Loucy (cell line): ENCODE measurements around the gene TM9SF4.

Experiments used
- H2AFZ ChIP-seq: fragments of 200-600 bp; sonication (generic); 2 replicates; pipeline ENCODE4 v1.6.0; 2016; ENCODE audit warnings: antibody characterized with exemption, mild to moderate bottlenecking, low read length, moderate library complexity
- H3F3A ChIP-seq: fragments of 200-600 bp; 2 replicates; pipeline ENCODE4 v1.6.0; 2016; ENCODE audit warnings: antibody characterized with exemption, low read depth, mild to moderate bottlenecking
- H3K27me3 ChIP-seq: fragments of 200-600 bp; sonication (generic); 2 replicates; pipeline ENCODE4 v1.6.1; 2014; ENCODE audit warnings: low read length, mild to moderate bottlenecking; ENCODE audit not compliant: insufficient read depth, poor library complexity, severe bottlenecking
- H3K36me3 ChIP-seq: fragments of 200-600 bp; sonication (generic); 2 replicates; pipeline ENCODE4 v1.6.1; 2016; ENCODE audit warnings: low read length; ENCODE audit not compliant: insufficient read depth
- H3K4me1 ChIP-seq: fragments of 200-600 bp; sonication (generic); 2 replicates; pipeline ENCODE4 v1.5.1; 2014; ENCODE audit warnings: low read length, mild to moderate bottlenecking; ENCODE audit not compliant: insufficient read depth, poor library complexity, severe bottlenecking
- H3K4me2 ChIP-seq: fragments of 200-600 bp; sonication (generic); 2 replicates; pipeline ENCODE4 v1.6.0; 2014; ENCODE audit warnings: antibody characterized with exemption, low read length, low read depth, mild to moderate bottlenecking; ENCODE audit not compliant: poor library complexity, severe bottlenecking
- H3K4me3 ChIP-seq: fragments of 200-600 bp; sonication (generic); 2 replicates; pipeline ENCODE4 v1.5.1; 2014; ENCODE audit warnings: low read length, mild to moderate bottlenecking, mixed read lengths; ENCODE audit not compliant: poor library complexity, severe bottlenecking
- H3K79me2 ChIP-seq: fragments of 200-600 bp; sonication (generic); 2 replicates; pipeline ENCODE4 v1.6.1; 2014; ENCODE audit warnings: low read length; ENCODE audit not compliant: insufficient read depth
- H3K9ac ChIP-seq: fragments of 200-600 bp; sonication (generic); 2 replicates; pipeline ENCODE4 v1.6.0; 2014; ENCODE audit warnings: mild to moderate bottlenecking, low read depth, low read length, moderate library complexity; ENCODE audit not compliant: poor library complexity, severe bottlenecking
- H3K9me2 ChIP-seq: fragments of 200-600 bp; sonication (generic); replicated peaks from 2 replicates; pipeline ENCODE4 v1.6.1; 2016; ENCODE audit warnings: low read depth, low read length, mixed read lengths
- H3K9me3 ChIP-seq: fragments of 200-600 bp; sonication (generic); 2 replicates; pipeline ENCODE4 v1.6.1; 2014; ENCODE audit warnings: mild to moderate bottlenecking, antibody characterized with exemption, low read length, low read depth; ENCODE audit not compliant: insufficient read depth
- H4K20me1 ChIP-seq: fragments of 200-600 bp; sonication (generic); 2 replicates; pipeline ENCODE4 v1.6.0; 2014; ENCODE audit warnings: antibody characterized with exemption, low read length, mild to moderate bottlenecking; ENCODE audit not compliant: insufficient read depth, poor library complexity, severe bottlenecking
- EZH2phosphoT487 ChIP-seq: fragments of 200-600 bp; IDR thresholded peaks from 2 replicates; pipeline ENCODE4 v1.6.1; 2018; ENCODE audit warnings: antibody characterized with exemption, mild to moderate bottlenecking, moderate library complexity, borderline replicate concordance
- TF ChIP-seq, protein P1 (sequence below): fragments of 200-600 bp; sonication (generic); conservative IDR thresholded peaks from 2 replicates; pipeline ENCODE4 v1.5.1; 2014; ENCODE audit warnings: mild to moderate bottlenecking, antibody characterized with exemption, low read length

The TM9SF4 gene

DNA sequence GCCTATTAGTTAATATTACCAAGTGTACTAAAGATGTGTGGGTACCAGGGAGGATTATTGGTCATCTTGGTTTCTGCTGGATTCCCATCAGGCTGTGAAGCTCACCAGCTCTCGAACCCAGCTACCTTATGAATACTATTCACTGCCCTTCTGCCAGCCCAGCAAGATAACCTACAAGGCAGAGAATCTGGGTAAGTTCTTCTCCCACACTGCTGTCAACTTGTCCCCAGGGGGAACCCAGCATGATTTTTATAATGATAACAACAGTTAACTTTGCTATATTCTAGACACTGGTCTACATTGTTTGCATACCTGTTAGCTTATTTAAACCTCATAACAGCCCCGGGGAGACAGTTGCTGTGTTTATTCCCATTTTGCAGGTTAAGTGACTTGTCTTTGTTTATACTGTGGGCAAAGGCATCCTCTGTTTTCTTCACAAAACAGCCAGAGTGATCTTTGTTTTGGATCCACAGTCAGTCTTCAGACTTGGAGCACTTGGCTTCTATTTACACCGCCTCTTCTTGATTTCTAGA, 26.5 kb downstream of the TM9SF4 start:
- Histone ChIP-seq H3K9me3 (no peaks in the 10 kb centered on the region), H3K79me2 (peaks cover 7% of the 10 kb centered on the region; the same call in 1 of the 2 replicates), H3K4me2 (no peak overlapping the region), H3F3A (no peaks in the 10 kb centered on the region), H3K9me2 (no peaks in the 10 kb centered on the region), H4K20me1 (no peaks in the 10 kb centered on the region), H3K36me3 (peaks cover 68% of the 10 kb centered on the region; the same call in 1 of the 2 replicates), H3K4me1 (no peaks in the 10 kb centered on the region), H3K9ac (no peak overlapping the region), H3K27me3 (no peaks in the 10 kb centered on the region), H2AFZ (no peak overlapping the region), H3K4me3 (no peak overlapping the region)
- TF ChIP-seq, protein P1, sequence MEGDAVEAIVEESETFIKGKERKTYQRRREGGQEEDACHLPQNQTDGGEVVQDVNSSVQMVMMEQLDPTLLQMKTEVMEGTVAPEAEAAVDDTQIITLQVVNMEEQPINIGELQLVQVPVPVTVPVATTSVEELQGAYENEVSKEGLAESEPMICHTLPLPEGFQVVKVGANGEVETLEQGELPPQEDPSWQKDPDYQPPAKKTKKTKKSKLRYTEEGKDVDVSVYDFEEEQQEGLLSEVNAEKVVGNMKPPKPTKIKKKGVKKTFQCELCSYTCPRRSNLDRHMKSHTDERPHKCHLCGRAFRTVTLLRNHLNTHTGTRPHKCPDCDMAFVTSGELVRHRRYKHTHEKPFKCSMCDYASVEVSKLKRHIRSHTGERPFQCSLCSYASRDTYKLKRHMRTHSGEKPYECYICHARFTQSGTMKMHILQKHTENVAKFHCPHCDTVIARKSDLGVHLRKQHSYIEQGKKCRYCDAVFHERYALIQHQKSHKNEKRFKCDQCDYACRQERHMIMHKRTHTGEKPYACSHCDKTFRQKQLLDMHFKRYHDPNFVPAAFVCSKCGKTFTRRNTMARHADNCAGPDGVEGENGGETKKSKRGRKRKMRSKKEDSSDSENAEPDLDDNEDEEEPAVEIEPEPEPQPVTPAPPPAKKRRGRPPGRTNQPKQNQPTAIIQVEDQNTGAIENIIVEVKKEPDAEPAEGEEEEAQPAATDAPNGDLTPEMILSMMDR = no peak
- TF ChIP-seq EZH2phosphoT487 = no peak

DNA sequence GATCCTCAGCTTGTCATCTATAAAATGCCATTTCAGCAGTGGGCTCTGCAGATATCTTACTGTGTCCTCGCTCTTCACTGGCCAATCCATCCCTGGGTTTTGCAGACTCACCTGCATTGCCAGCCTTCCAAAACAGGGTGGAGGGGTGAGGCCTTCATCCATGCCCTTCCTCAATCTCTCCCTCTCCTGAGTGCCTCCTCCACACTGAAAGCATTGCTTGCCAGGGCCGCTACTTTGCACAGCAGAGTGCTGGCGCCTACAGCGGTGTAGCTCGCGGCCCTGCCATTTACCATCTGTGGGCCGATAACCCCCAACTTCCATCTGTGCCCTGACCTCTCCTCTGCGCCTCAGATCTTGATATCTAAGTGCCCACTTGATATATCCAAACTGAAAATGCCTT, 29.4 kb downstream of the TM9SF4 start:
- Histone ChIP-seq H3K4me1 (no peaks in the 10 kb centered on the region), H3F3A (no peaks in the 10 kb centered on the region), H3K4me2 (no peak overlapping the region), H3K36me3 (peaks cover 87% of the 10 kb centered on the region; the same call in 1 of the 2 replicates), H4K20me1 (no peaks in the 10 kb centered on the region), H3K4me3 (no peak overlapping the region), H3K79me2 (no peaks in the 10 kb centered on the region; the same call in 1 of the 2 replicates), H3K9me3 (no peaks in the 10 kb centered on the region), H2AFZ (no peak overlapping the region), H3K27me3 (no peaks in the 10 kb centered on the region), H3K9me2 (no peaks in the 10 kb centered on the region), H3K9ac (no peak overlapping the region)
- TF ChIP-seq EZH2phosphoT487 = no peak
- TF ChIP-seq, protein P1 = no peak

DNA sequence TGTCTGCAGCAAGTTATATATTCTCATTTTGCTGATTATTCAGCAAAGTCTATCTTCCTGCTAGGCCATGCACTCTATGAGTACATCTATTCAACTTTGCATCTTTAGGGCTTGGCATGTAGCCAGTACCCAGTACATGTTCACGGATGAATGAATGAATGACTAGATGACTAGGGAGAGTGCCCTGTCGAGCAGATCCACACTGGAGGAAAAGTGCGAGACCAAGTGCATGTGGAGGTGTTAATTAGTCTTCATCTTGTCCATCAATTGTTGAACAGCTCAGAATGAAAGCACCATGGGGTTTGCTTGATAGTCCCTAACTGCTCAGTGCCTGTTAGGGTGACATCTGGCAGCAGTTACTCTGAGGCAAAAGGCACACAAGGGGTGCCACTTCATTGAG, 30.4 kb downstream of the TM9SF4 start:
- Histone ChIP-seq H3K79me2 (no peaks in the 10 kb centered on the region), H3F3A (no peaks in the 10 kb centered on the region), H3K36me3 (peaks cover 93% of the 10 kb centered on the region; the same call in 1 of the 2 replicates), H3K9me3 (no peaks in the 10 kb centered on the region), H3K4me2 (no peak overlapping the region), H3K4me3 (no peak overlapping the region), H3K27me3 (no peaks in the 10 kb centered on the region), H3K9me2 (no peaks in the 10 kb centered on the region), H4K20me1 (no peaks in the 10 kb centered on the region), H3K9ac (no peak overlapping the region), H2AFZ (no peak overlapping the region), H3K4me1 (no peaks in the 10 kb centered on the region)
- TF ChIP-seq, protein P1 = no peak
- TF ChIP-seq EZH2phosphoT487 = no peak
